Adrenal gland (tissue), 12 donors: Measurements from ENCODE around the gene SRGAP3. TPM values are rescaled to one million over a fixed set of nuclear protein-coding genes. Genes with fewer than 3 reads are reported as not detected.

Experiments used
- DNase-seq, 7 donors: peaks; one replicate each; pipeline ENCODE4 v3.0.0-alpha.2; 2019 to 2020
- H3K27ac ChIP-seq, 5 donors: fragments of 200-600 bp; sonication (generic) in 4 of 5; 1 replicate in 3 of 5; 2 replicates in 2 of 5; pipeline versions ENCODE4 v1.5.1 to v1.8.0; 2016 to 2020; ENCODE audit warnings: mild to moderate bottlenecking in 1 of 5
- H3K27me3 ChIP-seq: fragments of 200-600 bp; 2 replicates; pipeline ENCODE4 v1.8.0; 2021
- H3K36me3 ChIP-seq, 2 donors: fragments of 200-600 bp; replicated peaks in 1 of 2; 1 replicate in 1 of 2; 2 replicates in 1 of 2; pipeline versions ENCODE4 v1.5.1 to v1.8.0; 2018 to 2022
- H3K4me1 ChIP-seq, 2 donors: fragments of 200-600 bp; replicated peaks in 1 of 2; 1 replicate in 1 of 2; 2 replicates in 1 of 2; pipeline versions ENCODE4 v1.5.1 to v1.8.0; 2018 to 2021
- H3K4me3 ChIP-seq, 4 donors: fragments of 200-600 bp; sonication (generic) in 3 of 4; one replicate each; pipeline ENCODE4 v1.5.1; 2016 to 2018
- H3K9me3 ChIP-seq, 3 donors: fragments of 200-600 bp; sonication (generic) in 1 of 3; replicated peaks in 1 of 3; 1 replicate in 2 of 3; 2 replicates in 1 of 3; pipeline versions ENCODE4 v1.5.1 to v1.8.0; 2016 to 2021
- POLR2A ChIP-seq, 2 donors: fragments of 450-650 bp; IDR thresholded peaks; one replicate each; pipeline ENCODE4 v1.6.1; 2017; ENCODE audit warnings: antibody characterized with exemption in 2 of 2, mild to moderate bottlenecking in 2 of 2, moderate library complexity in 1 of 2
- WGBS, 4 donors: extraction: QIAGEN DNeasy Blood & Tissue Kit in 2 of 4; methylation state at CpG; one replicate each; pipeline versions ENCODE4 v1.1.5 to v1.1.7; 2013 to 2017; 5-methylcytosine and 5-hydroxymethylcytosine counted together
- intact Hi-C, 2 donors: fragments of 100-400 bp; cut with DNase I; formaldehyde crosslinking; loops; one replicate each; pipeline versions ENCODE4 v1.14.1 to v1.15.0; 2022 to 2023
- polyA plus RNA-seq, 3 donors: library from polyadenylated mRNA; stranded (reverse); fragments of 200-250 nt in 2 of 3; fragments of 350-450 nt in 1 of 3; fragmentation: Illumina TruSeq in 1 of 3; extraction: RNeasy Lipid Tissue Mini Kit (QIAGEN cat#74804) in 1 of 3; gene quantifications; one replicate each; pipeline ENCODE4 v1.2.3, GENCODE V29; 2013 to 2014
- total RNA-seq, 9 donors: library from RNA; depleted of rRNA in 4 of 9; stranded (reverse); fragments of >200 nt in 4 of 9; fragments of 120-200 nt in 1 of 9; fragmentation: NEBNext Ultra II Directional in 1 of 9; extraction: Animal tissue kit (Norgen Biotek cat#: 25700) in 1 of 9; gene quantifications; one replicate each; pipeline versions ENCODE4 v1.1.0 to v1.2.4, GENCODE V29; 2013 to 2023
- TF ChIP-seq, protein P1 (sequence below), 6 experiments: fragments of 450-650 bp in 4 of 6; fragments of 200-600 bp in 2 of 6; sonication (generic) in 1 of 6; IDR thresholded peaks; 1 replicate in 5 of 6; 2 replicates in 1 of 6; pipeline versions ENCODE4 v1.5.1 to v1.8.0; 2016 to 2021; ENCODE audit warnings: antibody characterized with exemption in 6 of 6, mild to moderate bottlenecking in 2 of 6, moderate library complexity in 1 of 6
- donor health status: healthy with polysubstance abuse.
- donor health status: Bipolar disorder and iron deficiency.
- donor health status: DM: yes; HTN: yes; CAD: no.
- donor health status: DM: no; HTN: no; CAD: no.
- donor health status: DM: no; HTN: no; CAD: no.
- donor health status: DM: yes; HTN: yes; CAD: no.

Gene SRGAP3
- total and polyA plus RNA-seq, 12 donors: 3.3 to 35.0 (median 17.8) TPM

DNA sequence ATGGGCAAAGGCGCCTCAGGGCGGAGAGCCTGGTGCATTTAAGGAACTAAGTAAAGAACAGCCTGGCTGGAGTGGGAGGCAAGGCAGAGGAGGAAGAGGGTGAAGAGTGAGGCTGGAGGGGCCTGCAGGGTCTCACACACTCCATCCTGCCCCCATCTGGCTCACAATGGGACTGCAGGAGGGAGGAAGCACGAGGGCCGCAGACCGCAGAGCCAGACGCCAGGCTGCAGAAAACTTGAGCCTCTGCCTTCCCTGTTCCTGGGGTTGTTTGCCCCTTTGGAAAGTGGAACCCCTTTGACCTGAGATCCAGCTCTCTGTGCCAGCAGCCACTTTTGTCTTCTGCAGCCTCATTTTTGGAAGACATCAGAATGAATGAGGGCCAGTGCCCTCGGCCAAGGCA, 138.0 kb downstream of the SRGAP3 start:
- Histone ChIP-seq H3K27me3 (no peaks in the 10 kb centered on the region), H3K36me3 (no peaks in the 10 kb centered on the region), H3K27ac (peak overlapping the region in 1 of 5 donors; percentile 57), H3K4me3 (no peak overlapping the region), H3K9me3 (no peaks in the 10 kb centered on the region), H3K4me1 (peaks cover 0 to 13% of the 10 kb centered on the region in 2 donors)
- whole genome bisulfite sequencing, 4 donors: 84 to 90% (median 87%) methylated on average over 7 of the region's 7 CpGs
- intact Hi-C loops: no loop called here
- TF ChIP-seq POLR2A (IDR thresholded peaks at IDR 0.05): no peak
- TF ChIP-seq, protein P1, sequence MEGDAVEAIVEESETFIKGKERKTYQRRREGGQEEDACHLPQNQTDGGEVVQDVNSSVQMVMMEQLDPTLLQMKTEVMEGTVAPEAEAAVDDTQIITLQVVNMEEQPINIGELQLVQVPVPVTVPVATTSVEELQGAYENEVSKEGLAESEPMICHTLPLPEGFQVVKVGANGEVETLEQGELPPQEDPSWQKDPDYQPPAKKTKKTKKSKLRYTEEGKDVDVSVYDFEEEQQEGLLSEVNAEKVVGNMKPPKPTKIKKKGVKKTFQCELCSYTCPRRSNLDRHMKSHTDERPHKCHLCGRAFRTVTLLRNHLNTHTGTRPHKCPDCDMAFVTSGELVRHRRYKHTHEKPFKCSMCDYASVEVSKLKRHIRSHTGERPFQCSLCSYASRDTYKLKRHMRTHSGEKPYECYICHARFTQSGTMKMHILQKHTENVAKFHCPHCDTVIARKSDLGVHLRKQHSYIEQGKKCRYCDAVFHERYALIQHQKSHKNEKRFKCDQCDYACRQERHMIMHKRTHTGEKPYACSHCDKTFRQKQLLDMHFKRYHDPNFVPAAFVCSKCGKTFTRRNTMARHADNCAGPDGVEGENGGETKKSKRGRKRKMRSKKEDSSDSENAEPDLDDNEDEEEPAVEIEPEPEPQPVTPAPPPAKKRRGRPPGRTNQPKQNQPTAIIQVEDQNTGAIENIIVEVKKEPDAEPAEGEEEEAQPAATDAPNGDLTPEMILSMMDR (IDR thresholded peaks at IDR 0.05): no peak
- DNase-seq: peak in 1 of 7 donors; percentile 49

DNA sequence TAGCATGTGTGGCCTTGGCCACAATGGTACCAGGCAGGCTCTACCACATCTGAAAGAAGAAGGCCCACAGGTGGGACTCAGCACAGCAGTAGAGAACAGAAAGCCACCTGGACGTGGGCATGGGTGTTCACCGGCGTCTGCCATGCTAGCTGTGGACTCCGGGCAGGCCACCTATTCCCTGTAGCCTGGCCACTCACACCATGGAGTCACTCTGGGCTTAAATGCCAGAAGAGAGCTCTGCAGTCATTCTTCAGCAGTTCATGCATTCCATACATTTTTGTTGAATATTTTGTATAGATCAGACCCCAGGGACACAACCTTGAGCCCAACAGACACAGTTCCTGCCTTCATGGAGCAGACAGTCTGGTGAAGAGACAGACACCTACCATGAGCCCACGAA, 138.6 kb downstream of the SRGAP3 start:
- peak in 1 of 7 donors; percentile 38 for DNase-seq
- no peak for TF ChIP-seq POLR2A (IDR thresholded peaks at IDR 0.05)
- TF ChIP-seq, protein P1 (IDR thresholded peaks at IDR 0.05): no peak
- WGBS, 4 donors: 89 to 94% (median 92%) methylated on average over 5 of the region's 5 CpGs
- Histone ChIP-seq H3K27ac (no peak overlapping the region), H3K27me3 (no peaks in the 10 kb centered on the region), H3K4me3 (no peak overlapping the region), H3K4me1 (peaks cover 0 to 13% of the 10 kb centered on the region in 2 donors), H3K36me3 (no peaks in the 10 kb centered on the region), H3K9me3 (no peaks in the 10 kb centered on the region)
- intact Hi-C loops: no loop called here

DNA sequence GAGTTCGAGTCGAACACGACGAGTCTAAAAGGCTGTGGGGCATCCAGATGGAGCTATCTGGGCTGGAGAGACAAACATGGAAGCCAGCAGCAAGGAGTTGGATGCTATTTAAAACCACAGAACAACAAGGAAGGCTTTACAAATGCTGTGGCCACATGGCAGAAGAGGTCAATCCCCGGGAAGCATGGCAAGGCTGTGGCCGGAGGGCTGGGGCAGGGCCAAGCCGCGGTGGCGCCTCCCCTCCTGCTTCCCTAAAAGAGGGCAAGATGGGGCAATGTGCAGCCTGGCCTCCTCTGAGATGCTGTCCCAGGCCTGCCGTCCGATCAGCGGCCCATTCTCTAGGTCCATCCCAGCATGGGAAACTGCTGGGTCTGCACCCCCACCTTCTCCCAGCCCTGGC, 139.1 kb downstream of the SRGAP3 start:
- peak in 5 of 7 donors; percentile 13 to 50 (median 26) for DNase-seq
- no peak overlapping the region for H3K27ac ChIP-seq
- H3K9me3 ChIP-seq: no peaks in the 10 kb centered on the region
- WGBS, 4 donors: 86 to 92% (median 89%) methylated on average over 9 to 12 of the region's 12 CpGs
- TF ChIP-seq, protein P1 (IDR thresholded peaks at IDR 0.05): no peak
- no peak for TF ChIP-seq POLR2A (IDR thresholded peaks at IDR 0.05)
- intact Hi-C loops: no loop called here
- no peaks in the 10 kb centered on the region for H3K27me3 ChIP-seq
- peaks cover 0 to 13% of the 10 kb centered on the region in 2 donors for H3K4me1 ChIP-seq
- no peaks in the 10 kb centered on the region for H3K36me3 ChIP-seq
- H3K4me3 ChIP-seq: no peak overlapping the region

DNA sequence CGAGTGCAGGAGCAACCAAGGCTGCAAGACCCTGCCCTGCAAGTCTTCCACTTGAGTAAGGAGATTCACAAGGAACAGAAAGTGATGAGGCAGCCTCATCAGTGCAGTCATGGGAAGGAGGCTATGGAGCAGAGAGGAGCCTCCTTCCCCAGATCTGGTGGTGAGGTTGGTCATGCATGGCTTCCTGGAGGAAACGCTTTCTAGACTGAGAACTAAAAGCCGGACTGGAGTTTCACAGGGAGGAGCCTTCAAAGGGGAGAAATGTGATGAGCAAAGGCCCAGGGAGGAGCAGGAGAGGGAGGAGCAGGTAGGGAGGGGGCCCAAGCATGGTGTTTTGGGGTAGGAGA, 139.9 kb downstream of the SRGAP3 start:
- no peak overlapping the region for H3K4me3 ChIP-seq
- TF ChIP-seq, protein P1 (IDR thresholded peaks at IDR 0.05): no peak
- TF ChIP-seq POLR2A (IDR thresholded peaks at IDR 0.05): no peak
- H3K9me3 ChIP-seq: no peaks in the 10 kb centered on the region
- no peaks in the 10 kb centered on the region for H3K36me3 ChIP-seq
- peak in 1 of 7 donors; percentile 10 for DNase-seq
- H3K27ac ChIP-seq: no peak overlapping the region
- peaks cover 0 to 13% of the 10 kb centered on the region in 2 donors for H3K4me1 ChIP-seq
- intact Hi-C loops: no loop called here
- H3K27me3 ChIP-seq: no peaks in the 10 kb centered on the region
- 79 to 94% (median 84%) methylated on average over 3 of the region's 3 CpGs for WGBS, 4 donors
